HFF-Myc (cell line): ENCODE measurements around the gene SRD5A2.

Experiments used
- DNase-seq: peaks from one replicate; pipeline ENCODE4 v3.0.0-alpha.2; 2011; ENCODE audit warnings: low read depth; ENCODE audit errors: extremely low read depth
- H3K4me3 ChIP-seq: replicated peaks from 2 replicates; pipeline ENCODE4 v1.5.1; 2011; ENCODE audit warnings: low read depth, mild to moderate bottlenecking, control low read depth, low read length
- TF ChIP-seq, protein P1 (sequence below): IDR thresholded peaks from 2 replicates; pipeline ENCODE4 v1.5.1; 2012; ENCODE audit warnings: mild to moderate bottlenecking, low read depth, low read length, control low read depth; ENCODE audit errors: missing control alignments

The SRD5A2 gene

GRCh38 chr2:31577143-31577542 lies 3.6 kb downstream of the SRD5A2 start:
- TF ChIP-seq, protein P1, sequence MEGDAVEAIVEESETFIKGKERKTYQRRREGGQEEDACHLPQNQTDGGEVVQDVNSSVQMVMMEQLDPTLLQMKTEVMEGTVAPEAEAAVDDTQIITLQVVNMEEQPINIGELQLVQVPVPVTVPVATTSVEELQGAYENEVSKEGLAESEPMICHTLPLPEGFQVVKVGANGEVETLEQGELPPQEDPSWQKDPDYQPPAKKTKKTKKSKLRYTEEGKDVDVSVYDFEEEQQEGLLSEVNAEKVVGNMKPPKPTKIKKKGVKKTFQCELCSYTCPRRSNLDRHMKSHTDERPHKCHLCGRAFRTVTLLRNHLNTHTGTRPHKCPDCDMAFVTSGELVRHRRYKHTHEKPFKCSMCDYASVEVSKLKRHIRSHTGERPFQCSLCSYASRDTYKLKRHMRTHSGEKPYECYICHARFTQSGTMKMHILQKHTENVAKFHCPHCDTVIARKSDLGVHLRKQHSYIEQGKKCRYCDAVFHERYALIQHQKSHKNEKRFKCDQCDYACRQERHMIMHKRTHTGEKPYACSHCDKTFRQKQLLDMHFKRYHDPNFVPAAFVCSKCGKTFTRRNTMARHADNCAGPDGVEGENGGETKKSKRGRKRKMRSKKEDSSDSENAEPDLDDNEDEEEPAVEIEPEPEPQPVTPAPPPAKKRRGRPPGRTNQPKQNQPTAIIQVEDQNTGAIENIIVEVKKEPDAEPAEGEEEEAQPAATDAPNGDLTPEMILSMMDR = no peak
- no peak overlapping the region for H3K4me3 ChIP-seq
- no peak for DNase-seq

DNA sequence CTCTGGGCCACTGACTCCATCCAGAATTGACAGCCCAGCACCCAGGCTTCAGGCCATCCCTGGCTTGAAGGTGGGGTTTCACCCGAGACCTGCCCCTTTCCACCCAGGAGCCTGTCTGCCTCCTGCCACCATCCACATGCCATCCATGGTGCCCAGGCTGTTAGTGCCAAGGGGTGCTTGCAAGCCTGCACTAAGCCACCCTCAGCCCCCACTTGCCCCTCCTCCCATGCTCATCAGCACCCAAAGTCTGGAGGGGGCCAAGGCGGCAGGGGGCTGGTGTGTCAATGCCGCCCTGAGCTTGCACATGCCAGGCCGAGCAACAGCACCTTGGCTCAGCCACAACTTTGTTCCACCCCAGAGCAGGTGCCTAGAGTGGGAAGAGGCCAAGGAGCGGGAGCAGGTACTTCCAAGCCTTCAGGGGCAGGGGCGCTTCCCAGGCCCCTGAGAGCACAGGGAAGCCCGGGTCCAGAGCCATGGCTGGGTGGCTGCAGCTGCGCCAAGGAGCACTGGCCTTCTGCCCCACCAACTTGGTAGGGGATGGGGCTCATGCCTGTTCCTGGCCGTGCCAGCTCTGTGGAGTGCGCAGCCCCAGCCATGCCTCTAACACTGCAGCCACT lies 12.0 kb downstream of the SRD5A2 start:
- H3K4me3 ChIP-seq = no peak overlapping the region
- TF ChIP-seq, protein P1 = no peak
- no peak for DNase-seq

GRCh38 chr2:31567679-31568078 lies 13.1 kb downstream of the SRD5A2 start:
- H3K4me3 ChIP-seq = no peak overlapping the region
- TF ChIP-seq, protein P1 = no peak
- no peak for DNase-seq

DNA sequence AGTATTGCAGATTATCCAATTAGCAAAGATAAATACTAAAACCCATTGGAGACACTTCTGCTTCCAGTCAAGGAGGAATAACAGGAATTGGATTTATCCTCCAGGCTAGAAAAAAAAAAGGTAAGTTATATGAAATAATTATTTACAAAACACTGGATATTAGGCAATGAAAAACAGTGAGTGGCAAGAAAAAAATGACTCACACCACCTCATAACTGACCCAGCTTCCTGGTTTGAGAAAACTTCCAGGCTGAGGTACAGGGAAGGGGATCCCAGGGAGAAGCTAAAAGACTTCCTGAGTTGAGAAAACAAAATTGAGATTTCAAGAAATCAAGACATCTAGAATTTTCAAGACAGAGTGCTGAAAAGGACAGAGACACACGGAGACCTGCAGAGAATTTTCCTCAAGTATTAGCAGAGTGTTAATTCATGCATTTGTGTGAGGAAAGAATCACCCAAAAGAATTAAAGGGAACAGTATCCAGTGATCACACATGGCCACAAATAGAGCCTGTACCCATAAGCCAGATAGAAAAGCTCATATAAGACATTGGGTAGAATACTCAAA lies 17.4 kb downstream of the SRD5A2 start:
- DNase-seq = no peak
- H3K4me3 ChIP-seq = no peak overlapping the region
- TF ChIP-seq, protein P1 = no peak

DNA sequence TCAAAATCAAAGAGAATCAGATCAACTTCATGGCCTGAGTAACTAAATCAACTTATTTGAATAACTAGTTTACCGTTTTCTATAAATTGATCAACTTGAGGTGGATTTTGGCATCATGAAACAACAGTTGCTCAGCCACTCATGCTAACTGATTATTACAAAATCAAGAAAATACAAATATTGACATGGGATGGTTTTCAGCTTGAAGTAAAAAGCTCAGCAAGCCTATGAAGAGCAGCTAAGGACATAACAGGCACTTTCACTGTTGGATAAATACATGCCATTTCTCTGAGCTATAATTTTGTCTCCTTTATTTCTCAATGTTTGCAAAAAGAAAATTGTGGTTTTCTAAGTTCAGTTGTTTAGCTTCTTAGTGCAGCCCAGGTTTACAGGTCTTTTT lies 18.9 kb downstream of the SRD5A2 start:
- no peak for DNase-seq
- TF ChIP-seq, protein P1 = no peak
- H3K4me3 ChIP-seq = no peak overlapping the region

- peak; percentile 11 for DNase-seq
- TF ChIP-seq, protein P1 = no peak
Measured at GRCh38 chr2:31558401-31559295, 22.1 kb downstream of the SRD5A2 start.

More at GRCh38 chr2:31558401-31559295, 22.1 kb downstream of the SRD5A2 start:
- H3K4me3 ChIP-seq = no peak overlapping the region
